ENCODE data around the gene FAAP20. TPM values are rescaled to one million over a fixed set of nuclear protein-coding genes. Genes with fewer than 3 reads are reported as not detected.

FAAP20 gene
- total RNA-seq, 4 donors from 2014 or later = 42.2 to 82.2 (median 50.2) TPM

- DNase-seq = no peak
- H3K27ac ChIP-seq = no peak overlapping the region
- WGBS, 2 donors = 90 to 99% methylated on average over 13 to 17 of the region's 18 CpGs
- peaks cover 0 to 12% of the 10 kb centered on the region in 2 donors for H3K4me1 ChIP-seq
- TF ChIP-seq, protein P1, sequence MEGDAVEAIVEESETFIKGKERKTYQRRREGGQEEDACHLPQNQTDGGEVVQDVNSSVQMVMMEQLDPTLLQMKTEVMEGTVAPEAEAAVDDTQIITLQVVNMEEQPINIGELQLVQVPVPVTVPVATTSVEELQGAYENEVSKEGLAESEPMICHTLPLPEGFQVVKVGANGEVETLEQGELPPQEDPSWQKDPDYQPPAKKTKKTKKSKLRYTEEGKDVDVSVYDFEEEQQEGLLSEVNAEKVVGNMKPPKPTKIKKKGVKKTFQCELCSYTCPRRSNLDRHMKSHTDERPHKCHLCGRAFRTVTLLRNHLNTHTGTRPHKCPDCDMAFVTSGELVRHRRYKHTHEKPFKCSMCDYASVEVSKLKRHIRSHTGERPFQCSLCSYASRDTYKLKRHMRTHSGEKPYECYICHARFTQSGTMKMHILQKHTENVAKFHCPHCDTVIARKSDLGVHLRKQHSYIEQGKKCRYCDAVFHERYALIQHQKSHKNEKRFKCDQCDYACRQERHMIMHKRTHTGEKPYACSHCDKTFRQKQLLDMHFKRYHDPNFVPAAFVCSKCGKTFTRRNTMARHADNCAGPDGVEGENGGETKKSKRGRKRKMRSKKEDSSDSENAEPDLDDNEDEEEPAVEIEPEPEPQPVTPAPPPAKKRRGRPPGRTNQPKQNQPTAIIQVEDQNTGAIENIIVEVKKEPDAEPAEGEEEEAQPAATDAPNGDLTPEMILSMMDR (IDR thresholded peaks at IDR 0.05) = no peak
- no peak for TF ChIP-seq POLR2A (IDR thresholded peaks at IDR 0.05)
- intact Hi-C loops (cut with DNase I) = no loop called here
- H3K27me3 ChIP-seq = no peaks in the 10 kb centered on the region
- H3K36me3 ChIP-seq = no peaks in the 10 kb centered on the region
- no peak overlapping the region for H3K4me3 ChIP-seq (replicated peaks in 1 of 3)
- H3K9me3 ChIP-seq = no peaks in the 10 kb centered on the region
Measured at GRCh38 chr1:2159124-2159523, 35.4 kb downstream of the FAAP20 start.

- Histone ChIP-seq H3K4me1 (peaks cover 0 to 12% of the 10 kb centered on the region in 2 donors), H3K9me3 (no peaks in the 10 kb centered on the region), H3K4me3 (replicated peaks in 1 of 3) (no peak overlapping the region), H3K27me3 (no peaks in the 10 kb centered on the region), H3K27ac (no peak overlapping the region), H3K36me3 (no peaks in the 10 kb centered on the region)
- intact Hi-C loops (cut with DNase I) = no loop called here
- 88 to 92% methylated on average over 16 of the region's 16 CpGs for WGBS, 2 donors
- DNase-seq = no peak
- TF ChIP-seq, protein P1 (IDR thresholded peaks at IDR 0.05) = no peak
- no peak for TF ChIP-seq POLR2A (IDR thresholded peaks at IDR 0.05)
Measured at GRCh38 chr1:2158272-2158671, 36.3 kb downstream of the FAAP20 start.

- intact Hi-C loops (cut with DNase I) = no loop called here
- no peak overlapping the region for H3K27ac ChIP-seq
- WGBS, 2 donors = 90 to 95% methylated on average over 16 to 19 of the region's 19 CpGs
- no peaks in the 10 kb centered on the region for H3K36me3 ChIP-seq
- H3K4me3 ChIP-seq (replicated peaks in 1 of 3) = no peak overlapping the region
- H3K4me1 ChIP-seq = peaks cover 0 to 12% of the 10 kb centered on the region in 2 donors
- no peak for TF ChIP-seq POLR2A (IDR thresholded peaks at IDR 0.05)
- TF ChIP-seq, protein P1 (IDR thresholded peaks at IDR 0.05) = no peak
- DNase-seq = no peak
- H3K9me3 ChIP-seq = no peaks in the 10 kb centered on the region
- H3K27me3 ChIP-seq = no peaks in the 10 kb centered on the region
Measured at GRCh38 chr1:2157856-2158255, 36.7 kb downstream of the FAAP20 start.

- no peaks in the 10 kb centered on the region for H3K9me3 ChIP-seq
- WGBS, 2 donors = 92 to 95% methylated on average over 9 of the region's 9 CpGs
- H3K27me3 ChIP-seq = no peaks in the 10 kb centered on the region
- H3K27ac ChIP-seq = no peak overlapping the region
- no peak for DNase-seq
- peaks cover 0 to 12% of the 10 kb centered on the region in 2 donors for H3K4me1 ChIP-seq
- no peaks in the 10 kb centered on the region for H3K36me3 ChIP-seq
- intact Hi-C loops (cut with DNase I) = no loop called here
- no peak for TF ChIP-seq POLR2A (IDR thresholded peaks at IDR 0.05)
- TF ChIP-seq, protein P1 (IDR thresholded peaks at IDR 0.05) = no peak
- no peak overlapping the region for H3K4me3 ChIP-seq (replicated peaks in 1 of 3)
Measured at GRCh38 chr1:2156866-2157265, 37.7 kb downstream of the FAAP20 start.

GRCh38 chr1:2155788-2156187 lies 38.8 kb downstream of the FAAP20 start:
- H3K9me3 ChIP-seq = no peaks in the 10 kb centered on the region
- intact Hi-C loops (cut with DNase I) = no loop called here
- 80 to 81% methylated on average over 6 of the region's 6 CpGs for WGBS, 2 donors
- no peak overlapping the region for H3K4me3 ChIP-seq (replicated peaks in 1 of 3)
- H3K36me3 ChIP-seq = peaks cover 0 to 5% of the 10 kb centered on the region in 2 donors
- DNase-seq = no peak
- no peak overlapping the region for H3K27ac ChIP-seq
- H3K4me1 ChIP-seq = peaks cover 0 to 12% of the 10 kb centered on the region in 2 donors
- no peak for TF ChIP-seq POLR2A (IDR thresholded peaks at IDR 0.05)
- TF ChIP-seq, protein P1 (IDR thresholded peaks at IDR 0.05) = no peak
- no peaks in the 10 kb centered on the region for H3K27me3 ChIP-seq
